Measurements from ENCODE around the gene ARHGAP5.

DNA sequence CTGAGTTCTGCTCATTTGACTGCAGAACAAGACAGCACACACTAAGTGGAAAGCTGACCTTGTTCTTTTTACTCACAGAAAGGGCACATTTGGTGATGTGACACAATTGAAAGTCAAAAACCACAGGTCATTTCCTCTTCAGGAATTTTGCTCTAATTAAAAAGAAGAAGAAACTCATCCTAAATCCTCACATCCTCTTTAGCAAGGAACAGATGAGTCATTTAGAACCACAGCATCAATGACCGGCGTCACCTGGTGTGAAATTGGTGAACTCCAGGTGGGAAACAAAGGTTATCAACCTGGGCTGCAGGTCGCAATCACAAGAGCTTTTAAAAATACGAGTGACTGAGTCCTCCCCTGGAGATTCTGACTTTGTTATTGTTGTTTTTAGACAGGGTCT lies 128.9 kb downstream of the ARHGAP5 start:
- TF ChIP-seq POLR2A (IDR thresholded peaks at IDR 0.05): no peak
- TF ChIP-seq, protein P1, sequence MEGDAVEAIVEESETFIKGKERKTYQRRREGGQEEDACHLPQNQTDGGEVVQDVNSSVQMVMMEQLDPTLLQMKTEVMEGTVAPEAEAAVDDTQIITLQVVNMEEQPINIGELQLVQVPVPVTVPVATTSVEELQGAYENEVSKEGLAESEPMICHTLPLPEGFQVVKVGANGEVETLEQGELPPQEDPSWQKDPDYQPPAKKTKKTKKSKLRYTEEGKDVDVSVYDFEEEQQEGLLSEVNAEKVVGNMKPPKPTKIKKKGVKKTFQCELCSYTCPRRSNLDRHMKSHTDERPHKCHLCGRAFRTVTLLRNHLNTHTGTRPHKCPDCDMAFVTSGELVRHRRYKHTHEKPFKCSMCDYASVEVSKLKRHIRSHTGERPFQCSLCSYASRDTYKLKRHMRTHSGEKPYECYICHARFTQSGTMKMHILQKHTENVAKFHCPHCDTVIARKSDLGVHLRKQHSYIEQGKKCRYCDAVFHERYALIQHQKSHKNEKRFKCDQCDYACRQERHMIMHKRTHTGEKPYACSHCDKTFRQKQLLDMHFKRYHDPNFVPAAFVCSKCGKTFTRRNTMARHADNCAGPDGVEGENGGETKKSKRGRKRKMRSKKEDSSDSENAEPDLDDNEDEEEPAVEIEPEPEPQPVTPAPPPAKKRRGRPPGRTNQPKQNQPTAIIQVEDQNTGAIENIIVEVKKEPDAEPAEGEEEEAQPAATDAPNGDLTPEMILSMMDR (IDR thresholded peaks at IDR 0.05): no peak
- TF ChIP-seq EP300 (IDR thresholded peaks at IDR 0.05): no peak
